Stomach smooth muscle (tissue), 2 donors: Measurements from ENCODE around the gene ATXN1.
"Not testable (repeated sequence)": the region's sequence is repeated elsewhere in the genome, so short reads cannot be mapped to it uniquely, and the experiment has no call there.

Experiments
- H3K27ac ChIP-seq: one replicate; pipeline ENCODE4 v1.7.0; 2013; ENCODE audit warnings: mild to moderate bottlenecking, low read length, inconsistent platforms
- H3K27me3 ChIP-seq, 2 donors: one replicate each; pipeline ENCODE4 v1.7.0; 2013; ENCODE audit warnings: low read length in 2 of 2; ENCODE audit not compliant: insufficient read depth in 2 of 2, control insufficient read depth in 1 of 2
- H3K36me3 ChIP-seq, 2 donors: one replicate each; pipeline ENCODE4 v1.7.0; 2013; ENCODE audit warnings: low read length in 2 of 2; ENCODE audit not compliant: control insufficient read depth in 2 of 2, insufficient read depth in 2 of 2
- H3K4me1 ChIP-seq: one replicate; pipeline ENCODE4 v1.7.0; 2013; ENCODE audit warnings: low read length; ENCODE audit not compliant: control insufficient read depth, insufficient read depth
- H3K4me3 ChIP-seq, 2 donors: one replicate each; pipeline ENCODE4 v1.7.0; 2013; ENCODE audit warnings: low read length in 2 of 2
- H3K9ac ChIP-seq, 2 donors: one replicate each; pipeline ENCODE4 v1.7.0; 2013; ENCODE audit warnings: low read length in 2 of 2, mild to moderate bottlenecking in 1 of 2
- H3K9me3 ChIP-seq, 2 donors: one replicate each; pipeline ENCODE4 v1.7.0; 2013; ENCODE audit warnings: low read length in 2 of 2; ENCODE audit not compliant: control insufficient read depth in 2 of 2
- donor health status: healthy.
- donor health status: Pancreatic carcinoma.

The ATXN1 gene

DNA sequence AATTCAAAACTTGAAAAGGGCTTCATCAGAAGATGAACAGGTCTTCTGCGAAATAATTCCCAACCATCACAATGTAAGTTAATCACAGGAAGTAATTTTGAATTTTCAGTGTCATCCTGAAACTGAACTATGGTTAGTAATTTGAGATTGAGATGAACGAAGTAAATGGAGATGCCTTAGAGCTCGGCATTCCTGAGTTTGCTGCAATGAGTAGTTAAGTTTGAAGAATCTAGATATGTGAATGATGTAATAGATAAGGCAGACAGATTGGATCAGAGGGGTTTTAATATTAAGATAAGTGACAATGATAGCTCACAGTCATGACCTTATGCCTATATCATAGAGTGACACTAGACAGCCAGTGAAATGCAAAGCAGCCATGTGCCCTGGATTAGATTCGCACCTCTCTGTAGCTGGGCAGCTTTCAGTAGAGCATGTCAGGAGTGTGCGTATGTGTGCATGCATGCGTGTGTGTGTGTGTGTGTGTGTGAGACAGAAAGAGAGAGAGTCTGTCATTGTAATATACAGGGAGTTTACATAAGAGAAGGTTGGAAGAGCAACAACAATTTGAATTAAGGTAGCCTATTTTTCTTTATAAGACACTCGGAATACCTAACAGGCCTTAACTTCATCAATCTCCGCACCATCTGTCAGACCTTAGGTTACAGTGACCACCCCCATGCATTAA, 289.9 kb downstream of the ATXN1 start:
- H3K36me3 ChIP-seq: peaks cover 0 to 3% of the 10 kb centered on the region in 2 donors
- H3K9me3 ChIP-seq: peaks cover 0 to 4% of the 10 kb centered on the region in 2 donors
- peaks cover 3% of the 10 kb centered on the region for H3K4me1 ChIP-seq
- no peak overlapping the region for H3K4me3 ChIP-seq
- H3K27ac ChIP-seq: no peak overlapping the region
- no peaks in the 10 kb centered on the region for H3K27me3 ChIP-seq
- no peak overlapping the region for H3K9ac ChIP-seq

DNA sequence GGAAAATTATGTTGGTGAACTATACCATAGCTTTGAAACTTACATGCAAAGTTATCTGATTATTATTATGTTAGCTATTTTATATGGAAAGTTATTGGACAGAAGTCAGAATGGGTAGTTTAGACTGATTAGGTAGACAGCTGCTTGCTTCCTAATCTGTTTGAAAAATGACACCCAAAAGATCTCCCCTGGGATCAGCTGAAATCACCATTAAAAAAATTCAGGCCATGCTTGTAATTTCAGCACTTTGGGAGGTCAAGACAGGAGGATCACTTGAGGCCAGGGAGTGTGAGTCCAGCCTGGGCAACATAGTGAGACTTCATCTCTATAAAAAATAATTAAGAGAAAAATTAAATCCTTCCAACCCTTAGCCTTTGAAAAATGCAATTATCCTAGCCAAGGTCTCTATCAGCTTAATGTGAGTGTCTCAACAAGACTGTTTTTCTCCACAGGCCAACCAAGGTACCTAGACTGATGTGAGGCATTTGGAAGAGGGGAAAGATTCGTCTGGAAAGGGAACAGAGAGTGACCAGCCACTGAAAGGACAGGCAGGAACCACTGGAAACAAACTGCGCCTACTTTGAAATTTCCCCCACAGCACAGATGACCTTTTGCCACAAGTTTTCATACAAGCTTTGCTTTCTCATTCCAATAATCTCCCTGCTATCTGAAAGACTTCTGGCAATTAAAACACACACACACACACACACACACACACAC, 290.6 kb downstream of the ATXN1 start:
- Histone ChIP-seq H3K27ac (no peak overlapping the region), H3K4me1 (peaks cover 3% of the 10 kb centered on the region), H3K36me3 (peaks cover 0 to 3% of the 10 kb centered on the region in 2 donors), H3K9ac (no peak overlapping the region), H3K4me3 (no peak overlapping the region), H3K27me3 (no peaks in the 10 kb centered on the region), H3K9me3 (peaks cover 0 to 4% of the 10 kb centered on the region in 2 donors)

DNA sequence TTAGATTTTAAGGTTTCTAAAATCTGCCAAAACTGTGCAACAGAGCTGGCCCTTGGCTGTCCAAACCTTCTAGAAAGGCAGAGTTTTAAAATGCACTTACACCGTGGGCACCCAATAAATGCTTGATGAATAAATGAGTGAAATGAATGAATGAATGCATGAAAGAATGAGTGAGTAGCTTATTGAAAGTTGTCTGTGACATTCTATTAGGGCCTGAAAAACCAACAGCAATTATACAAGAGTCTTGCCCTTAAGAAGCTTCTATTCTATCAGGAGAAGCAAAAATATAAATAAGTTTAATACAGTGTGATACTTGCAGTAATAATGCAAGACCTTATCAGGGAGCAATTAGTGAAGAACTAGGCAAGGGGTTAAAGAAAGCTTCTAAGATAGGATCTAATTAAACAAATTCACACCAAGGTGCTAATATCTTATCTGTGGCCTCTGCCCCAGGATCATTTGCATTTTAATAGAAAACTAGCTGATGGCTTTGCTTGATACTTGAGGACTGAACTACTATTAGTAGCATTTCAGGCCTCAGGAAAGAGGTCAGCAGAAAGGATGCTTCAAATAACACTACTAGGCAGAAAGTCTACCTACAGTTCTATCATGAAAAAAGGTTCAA, 292.2 kb downstream of the ATXN1 start:
- H3K9me3 ChIP-seq: peaks cover 0 to 4% of the 10 kb centered on the region in 2 donors
- no peak overlapping the region for H3K27ac ChIP-seq
- no peak overlapping the region for H3K9ac ChIP-seq
- H3K27me3 ChIP-seq: no peaks in the 10 kb centered on the region
- peaks cover 3% of the 10 kb centered on the region for H3K4me1 ChIP-seq
- peaks cover 0 to 3% of the 10 kb centered on the region in 2 donors for H3K36me3 ChIP-seq
- H3K4me3 ChIP-seq: no peak overlapping the region

DNA sequence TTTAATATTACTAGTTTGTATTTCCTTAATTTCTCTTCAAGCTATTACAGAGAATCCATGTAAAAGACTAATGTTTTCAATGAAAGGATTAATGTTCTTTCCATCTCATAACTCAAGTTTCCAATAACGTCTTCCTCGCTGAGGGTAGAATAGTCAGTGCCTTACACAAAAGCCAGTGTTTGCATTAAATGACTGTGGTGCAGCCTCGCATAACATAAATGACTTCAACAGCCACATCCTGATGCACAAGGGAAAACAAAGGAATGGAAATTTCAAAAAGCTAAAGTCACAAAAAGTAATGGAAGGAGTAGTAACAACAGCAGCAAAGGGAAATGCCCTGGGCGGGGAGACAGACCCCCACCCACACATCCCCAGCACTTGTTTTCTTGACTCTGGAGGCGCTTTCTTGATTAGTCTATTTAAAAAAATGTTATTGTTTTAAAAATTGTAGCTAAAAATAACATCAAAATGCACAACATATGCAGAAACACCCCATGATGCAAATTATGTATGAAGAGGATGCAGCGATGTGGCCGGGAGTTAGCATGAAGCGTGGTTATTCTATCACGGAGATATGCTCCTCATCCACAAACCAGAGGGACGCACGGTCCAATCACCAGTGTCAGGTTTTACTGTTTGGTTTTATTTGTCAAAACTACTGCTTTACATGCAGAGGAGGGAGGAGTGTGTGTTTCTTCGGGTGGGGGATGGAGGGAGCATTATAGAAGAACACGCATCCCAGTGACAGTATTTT, 294.3 kb downstream of the ATXN1 start:
- no peak overlapping the region for H3K4me3 ChIP-seq
- no peak overlapping the region for H3K27ac ChIP-seq
- no peaks in the 10 kb centered on the region for H3K36me3 ChIP-seq
- H3K9ac ChIP-seq: no peak overlapping the region
- no peaks in the 10 kb centered on the region for H3K27me3 ChIP-seq
- peaks cover 3% of the 10 kb centered on the region for H3K4me1 ChIP-seq
- H3K9me3 ChIP-seq: no peaks in the 10 kb centered on the region

DNA sequence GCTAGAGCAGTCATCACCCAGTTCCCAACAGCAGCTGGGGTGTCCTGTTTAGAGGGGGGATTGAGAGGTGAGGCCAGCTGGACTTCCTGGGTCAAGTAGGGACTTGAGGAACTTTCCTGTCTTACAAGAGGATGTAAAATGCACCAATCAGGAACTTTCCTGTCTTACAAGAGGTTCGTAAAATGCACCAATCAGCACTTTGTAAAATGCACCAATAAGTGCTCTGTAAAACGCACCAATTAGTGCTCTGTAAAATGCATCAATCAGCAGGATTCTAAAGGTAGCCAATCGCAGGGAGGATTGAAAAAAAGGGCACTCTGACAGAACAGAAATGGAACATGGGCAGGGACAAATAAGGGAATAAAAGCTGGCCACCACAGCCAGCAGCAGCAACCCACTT, 297.2 kb downstream of the ATXN1 start:
- H3K27ac ChIP-seq: no peak overlapping the region
- no peak overlapping the region for H3K4me3 ChIP-seq
- H3K27me3 ChIP-seq: no peaks in the 10 kb centered on the region

DNA sequence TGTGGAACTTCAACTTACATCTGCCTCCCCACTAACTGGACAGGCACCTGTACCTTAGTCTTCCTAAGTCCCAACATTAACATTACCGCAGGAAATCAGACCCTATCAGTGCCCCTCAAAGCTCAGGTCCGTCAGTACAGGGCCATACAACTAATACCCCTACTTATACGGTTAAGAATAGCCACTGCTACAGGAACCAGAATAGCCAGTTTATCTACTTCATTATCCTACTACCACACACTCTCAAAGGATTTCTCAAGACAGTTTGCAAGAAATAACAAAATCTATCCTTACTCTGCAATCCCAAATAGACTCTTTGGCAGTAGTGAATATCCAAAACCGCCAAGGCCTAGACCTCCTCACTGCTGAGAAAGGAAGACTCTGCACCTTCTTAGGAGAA, 298.0 kb downstream of the ATXN1 start:
- not testable (repeated sequence) for H3K9me3 ChIP-seq, H3K9ac ChIP-seq, H3K27me3 ChIP-seq, H3K4me3 ChIP-seq, H3K27ac ChIP-seq, H3K4me1 ChIP-seq, H3K36me3 ChIP-seq

More for the DNA sequence above, 297.2 kb downstream of the ATXN1 start:
- no peaks in the 10 kb centered on the region for H3K9me3 ChIP-seq
- H3K9ac ChIP-seq: no peak overlapping the region
- no peaks in the 10 kb centered on the region for H3K36me3 ChIP-seq
- no peaks in the 10 kb centered on the region for H3K4me1 ChIP-seq

DNA sequence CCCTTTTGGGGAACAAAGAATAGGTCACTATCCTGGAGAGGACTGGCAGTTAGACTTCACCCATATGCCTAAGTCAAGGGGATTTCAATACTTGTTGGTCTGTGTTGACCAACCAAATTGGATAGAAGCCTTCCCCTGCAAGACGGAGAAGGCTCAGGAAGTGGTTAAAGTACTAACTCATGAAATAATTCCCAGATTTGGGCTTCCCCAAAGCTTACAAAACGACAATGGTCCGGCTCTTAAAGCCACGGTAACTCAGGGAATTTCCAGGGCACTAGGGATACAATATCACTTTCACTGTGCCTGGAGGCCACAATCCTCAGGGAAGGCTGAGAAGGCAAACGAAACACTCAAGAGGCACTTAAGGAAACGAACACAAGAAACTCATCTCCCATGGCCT, 299.8 kb downstream of the ATXN1 start:
- H3K9me3 ChIP-seq: no peaks in the 10 kb centered on the region
- no peaks in the 10 kb centered on the region for H3K36me3 ChIP-seq
- no peak overlapping the region for H3K9ac ChIP-seq
- H3K4me1 ChIP-seq: no peaks in the 10 kb centered on the region
- no peak overlapping the region for H3K27ac ChIP-seq
- H3K4me3 ChIP-seq: no peak overlapping the region
- H3K27me3 ChIP-seq: no peaks in the 10 kb centered on the region

DNA sequence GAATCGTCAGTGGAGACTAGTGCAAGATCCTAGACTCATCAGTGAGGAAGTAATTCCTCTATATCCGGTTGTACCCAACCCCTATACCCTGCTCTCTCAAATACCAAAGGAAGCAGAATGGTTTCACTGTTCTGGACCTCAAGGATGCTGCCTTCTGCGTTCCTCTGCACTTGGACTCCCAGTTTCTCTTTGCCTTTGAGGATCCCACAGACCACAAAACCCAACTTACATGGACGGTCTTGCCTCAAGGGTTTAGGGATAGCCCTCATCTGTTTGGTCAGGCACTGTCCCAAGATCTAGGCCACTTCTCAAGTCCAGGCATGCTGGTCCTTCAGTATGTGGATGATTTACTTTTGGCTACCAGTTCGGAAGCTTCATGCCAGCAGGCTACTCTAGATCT, 301.8 kb downstream of the ATXN1 start:
- not testable (repeated sequence) for H3K4me3 ChIP-seq, H3K9ac ChIP-seq, H3K36me3 ChIP-seq, H3K27me3 ChIP-seq, H3K4me1 ChIP-seq, H3K27ac ChIP-seq, H3K9me3 ChIP-seq

DNA sequence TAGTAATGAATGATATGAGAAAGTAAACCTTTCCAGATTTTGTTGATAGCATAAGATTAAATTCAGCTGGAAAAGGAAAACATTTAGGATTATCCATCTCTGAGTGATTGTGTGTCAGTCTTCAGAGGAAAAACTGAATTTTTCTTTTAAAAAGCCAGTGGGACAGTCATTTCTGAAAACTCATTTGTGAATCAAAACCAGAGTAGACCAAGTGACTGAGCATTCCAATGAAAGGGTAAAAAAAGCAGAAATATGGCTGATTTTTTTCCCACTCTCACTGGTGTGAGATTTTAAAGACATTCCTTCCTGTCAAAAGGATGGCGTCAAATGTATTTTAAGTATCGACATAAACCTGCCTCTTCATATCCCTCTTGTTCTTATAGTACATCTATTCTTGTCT, 308.9 kb downstream of the ATXN1 start:
- Histone ChIP-seq H3K9me3 (peaks cover 0 to 3% of the 10 kb centered on the region in 2 donors), H3K4me1 (peaks cover 12% of the 10 kb centered on the region), H3K36me3 (no peaks in the 10 kb centered on the region), H3K27ac (no peak overlapping the region), H3K27me3 (no peaks in the 10 kb centered on the region), H3K4me3 (no peak overlapping the region), H3K9ac (no peak overlapping the region)

DNA sequence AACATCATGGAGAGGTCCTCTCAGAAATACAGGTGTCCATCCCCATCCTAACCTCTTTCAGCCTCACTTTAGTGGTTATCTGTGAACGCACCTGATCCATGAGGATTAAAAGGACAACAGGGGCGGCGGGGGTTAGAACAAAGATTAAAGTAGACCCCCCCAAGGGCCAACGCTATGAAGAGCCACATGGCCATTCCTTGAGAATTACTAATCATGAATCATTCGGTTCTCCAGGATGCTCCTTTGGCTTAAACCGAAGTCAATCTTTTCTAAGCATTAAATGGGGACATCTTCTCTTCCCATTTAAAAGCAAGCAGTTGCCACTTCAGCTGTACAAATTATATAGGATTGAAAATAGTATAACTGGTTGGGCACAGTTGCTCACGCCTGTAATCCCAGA, 310.4 kb downstream of the ATXN1 start:
- Histone ChIP-seq H3K4me3 (no peak overlapping the region), H3K27ac (no peak overlapping the region), H3K9me3 (peaks cover 0 to under 1% of the 10 kb centered on the region in 2 donors), H3K27me3 (no peaks in the 10 kb centered on the region), H3K9ac (no peak overlapping the region), H3K4me1 (peaks cover 12% of the 10 kb centered on the region), H3K36me3 (no peaks in the 10 kb centered on the region)
